Mucosa of rectum (tissue), 2 donors: ENCODE measurements around the gene GRK5.

Experiments
- H3K27ac ChIP-seq, 2 donors: one replicate each; pipeline ENCODE4 v1.7.0; 2013; ENCODE audit warnings: inconsistent platforms in 2 of 2, low read depth in 2 of 2, low read length in 2 of 2
- H3K27me3 ChIP-seq, 2 donors: one replicate each; pipeline ENCODE4 v1.7.0; 2013; ENCODE audit warnings: low read length in 2 of 2; ENCODE audit not compliant: control insufficient read depth in 2 of 2, insufficient read depth in 2 of 2
- H3K36me3 ChIP-seq, 2 donors: one replicate each; pipeline ENCODE4 v1.7.0; 2013; ENCODE audit warnings: low read length in 2 of 2; ENCODE audit not compliant: control insufficient read depth in 2 of 2, insufficient read depth in 2 of 2
- H3K4me1 ChIP-seq, 2 donors: one replicate each; pipeline ENCODE4 v1.7.0; 2013; ENCODE audit warnings: low read length in 2 of 2, mild to moderate bottlenecking in 1 of 2; ENCODE audit not compliant: control insufficient read depth in 2 of 2, insufficient read depth in 2 of 2
- H3K4me3 ChIP-seq, 2 donors: one replicate each; pipeline ENCODE4 v1.7.0; 2013; ENCODE audit warnings: low read length in 2 of 2
- H3K9ac ChIP-seq, 2 donors: one replicate each; pipeline ENCODE4 v1.7.0; 2013; ENCODE audit warnings: low read length in 2 of 2, low read depth in 1 of 2, mild to moderate bottlenecking in 1 of 2
- H3K9me3 ChIP-seq, 2 donors: one replicate each; pipeline ENCODE4 v1.7.0; 2013; ENCODE audit warnings: low read length in 2 of 2; ENCODE audit not compliant: control insufficient read depth in 2 of 2
- donor health status: healthy.
- donor health status: Normal muscosa, but diverticular disease.

GRK5 gene

DNA sequence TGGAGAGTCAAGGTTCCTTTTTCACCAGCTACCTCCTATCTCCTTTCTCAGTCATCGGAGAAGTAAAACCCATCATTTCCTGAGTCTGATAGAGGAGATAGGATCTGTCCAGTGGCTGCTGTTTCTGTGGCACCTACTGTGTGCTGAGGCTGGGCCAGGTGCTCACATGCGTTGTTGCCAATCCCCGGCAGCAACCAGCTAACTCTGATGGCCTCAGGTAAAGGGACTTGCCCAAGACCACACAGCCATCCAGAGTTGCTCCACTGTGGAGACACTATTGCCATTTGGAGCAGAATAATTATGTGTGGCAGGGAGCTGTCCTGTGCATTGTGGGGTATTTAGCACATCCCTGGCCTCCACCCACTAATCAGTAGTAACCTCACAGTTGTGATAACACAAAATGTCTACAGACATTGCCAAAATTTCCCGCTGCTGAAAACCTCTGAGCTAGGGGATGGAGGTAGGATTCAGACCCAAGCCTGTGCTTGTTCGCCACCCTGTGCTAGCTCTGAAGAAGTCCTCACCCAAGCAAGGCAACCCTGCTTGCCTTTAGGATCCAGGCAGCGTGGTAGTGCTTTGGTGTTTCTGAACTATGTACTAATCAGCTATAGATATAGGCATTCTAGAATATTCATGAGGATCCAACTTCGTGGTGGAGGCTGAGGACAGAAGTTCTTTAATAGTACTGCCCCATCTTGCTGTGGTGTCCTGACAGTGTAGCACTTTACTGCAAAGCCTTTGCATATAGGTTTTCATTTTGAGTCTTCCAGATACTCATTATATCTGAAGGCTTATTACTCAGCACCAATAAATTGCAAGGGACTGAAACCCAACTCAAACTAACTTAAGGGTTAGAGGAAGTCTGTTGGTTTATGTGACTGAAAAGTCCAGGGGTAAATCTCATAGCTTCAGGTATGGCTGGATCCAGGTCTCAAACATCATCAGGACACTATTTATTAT lies 164.6 kb downstream of the GRK5 start:
- H3K9ac ChIP-seq, result no peak overlapping the region
- no peak overlapping the region for H3K4me3 ChIP-seq
- peak overlapping the region; percentile 18 to 65 for H3K27ac ChIP-seq
- no peaks in the 10 kb centered on the region for H3K9me3 ChIP-seq
- no peaks in the 10 kb centered on the region for H3K27me3 ChIP-seq
- H3K36me3 ChIP-seq, result no peaks in the 10 kb centered on the region
- peaks cover 12 to 18% of the 10 kb centered on the region in 2 donors for H3K4me1 ChIP-seq

DNA sequence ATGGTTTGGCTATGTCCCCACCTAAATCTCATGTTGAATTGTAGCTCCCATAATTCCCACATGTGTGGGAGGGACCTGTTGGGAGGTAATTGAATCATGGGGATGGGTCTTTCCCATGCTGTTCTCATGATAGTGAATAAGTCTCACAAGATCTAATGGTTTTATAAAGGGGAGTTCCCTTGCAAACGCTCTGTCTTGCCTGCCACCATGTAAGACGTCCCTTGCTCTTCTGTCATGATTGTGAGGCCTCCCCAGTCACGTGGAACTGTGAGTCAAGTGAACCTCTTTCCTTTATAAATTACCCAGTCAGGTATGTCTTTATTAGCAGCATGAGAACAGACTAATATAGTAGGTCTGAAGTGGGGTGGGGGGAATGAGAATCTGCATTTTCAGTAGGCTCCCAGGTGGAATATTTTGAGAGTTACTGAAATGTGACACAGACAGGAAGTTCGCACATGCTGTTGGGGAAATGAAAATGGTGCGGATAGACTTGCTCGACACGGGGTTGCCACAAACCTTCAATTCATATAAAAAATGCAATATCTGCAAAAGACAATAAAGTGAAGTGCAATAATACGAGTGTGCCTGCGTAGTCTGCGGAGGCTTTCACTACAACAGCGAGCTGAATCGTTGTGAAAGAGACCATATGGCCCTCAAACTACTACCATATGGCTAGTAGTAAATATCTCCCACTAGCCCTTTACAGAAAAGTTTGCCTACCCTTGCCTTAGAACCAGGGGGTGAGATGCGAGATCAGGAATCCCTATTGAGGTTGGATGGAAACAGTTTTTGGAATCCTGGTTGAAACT lies 166.1 kb downstream of the GRK5 start:
- no peak overlapping the region for H3K27ac ChIP-seq
- H3K9ac ChIP-seq, result no peak overlapping the region
- peaks cover 10 to 19% of the 10 kb centered on the region in 2 donors for H3K4me1 ChIP-seq
- no peaks in the 10 kb centered on the region for H3K36me3 ChIP-seq
- no peaks in the 10 kb centered on the region for H3K9me3 ChIP-seq
- H3K4me3 ChIP-seq, result no peak overlapping the region
- no peaks in the 10 kb centered on the region for H3K27me3 ChIP-seq

DNA sequence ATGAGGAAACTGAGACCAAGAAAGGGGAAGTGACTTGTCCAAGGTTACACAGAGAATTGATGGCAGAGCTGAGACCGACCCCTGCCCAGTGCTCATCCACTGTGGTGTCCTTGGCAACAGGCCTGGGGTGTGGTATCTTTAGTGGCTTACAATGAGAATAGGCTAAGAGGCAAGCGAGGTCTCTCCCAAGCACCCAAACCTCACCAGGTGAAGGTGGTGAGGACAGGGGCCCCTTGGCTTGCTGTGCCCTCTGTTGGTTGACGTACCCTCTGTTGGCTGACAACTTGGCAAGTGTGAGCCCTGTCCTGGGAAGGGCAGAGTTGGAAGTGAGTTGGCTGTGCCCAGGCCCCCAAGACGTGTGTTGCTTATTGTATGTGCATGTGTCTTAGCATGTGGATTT lies 166.9 kb downstream of the GRK5 start:
- Histone ChIP-seq H3K4me3 (no peak overlapping the region), H3K9ac (no peak overlapping the region), H3K9me3 (no peaks in the 10 kb centered on the region), H3K4me1 (peaks cover 8 to 14% of the 10 kb centered on the region in 2 donors), H3K27ac (no peak overlapping the region), H3K27me3 (no peaks in the 10 kb centered on the region), H3K36me3 (no peaks in the 10 kb centered on the region)

DNA sequence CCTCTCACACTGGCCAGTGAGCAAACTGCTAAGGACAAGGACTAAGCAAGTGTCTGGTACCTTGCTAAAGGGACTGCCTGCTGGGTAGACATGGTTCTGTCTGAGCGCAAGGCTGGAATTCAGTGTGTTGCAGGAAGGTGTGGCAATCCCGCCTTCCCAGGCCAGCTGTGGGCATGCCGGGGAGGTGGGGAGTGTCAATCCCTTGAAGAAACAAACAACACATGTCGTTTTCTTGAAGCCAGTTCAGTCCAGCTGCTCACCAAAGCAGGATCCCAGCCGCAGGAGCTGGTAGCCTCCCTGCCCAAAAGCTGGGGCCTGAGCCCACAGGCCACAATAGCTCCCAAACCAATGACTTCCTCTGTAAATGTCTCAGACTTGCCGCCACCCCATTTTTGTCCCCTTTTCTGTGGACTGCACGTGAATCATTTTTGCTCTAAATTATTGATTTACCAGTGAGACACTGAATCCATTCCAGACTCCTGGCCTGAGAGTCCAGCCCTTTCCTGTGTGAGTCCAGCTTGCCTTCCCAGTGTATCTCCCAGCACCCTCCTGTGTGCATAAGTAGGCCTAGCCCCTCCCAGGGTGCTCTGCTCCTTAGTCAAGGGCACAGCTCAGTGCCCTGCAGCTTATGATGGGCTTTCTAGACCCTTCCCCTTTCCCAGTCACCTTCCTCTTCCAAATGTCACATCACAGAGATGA lies 168.4 kb downstream of the GRK5 start:
- Histone ChIP-seq H3K4me1 (peaks cover 6 to 7% of the 10 kb centered on the region in 2 donors), H3K9ac (no peak overlapping the region), H3K4me3 (no peak overlapping the region), H3K27ac (peak overlapping the region in 1 of 2 donors; percentile 3), H3K27me3 (no peaks in the 10 kb centered on the region), H3K36me3 (no peaks in the 10 kb centered on the region), H3K9me3 (no peaks in the 10 kb centered on the region)

DNA sequence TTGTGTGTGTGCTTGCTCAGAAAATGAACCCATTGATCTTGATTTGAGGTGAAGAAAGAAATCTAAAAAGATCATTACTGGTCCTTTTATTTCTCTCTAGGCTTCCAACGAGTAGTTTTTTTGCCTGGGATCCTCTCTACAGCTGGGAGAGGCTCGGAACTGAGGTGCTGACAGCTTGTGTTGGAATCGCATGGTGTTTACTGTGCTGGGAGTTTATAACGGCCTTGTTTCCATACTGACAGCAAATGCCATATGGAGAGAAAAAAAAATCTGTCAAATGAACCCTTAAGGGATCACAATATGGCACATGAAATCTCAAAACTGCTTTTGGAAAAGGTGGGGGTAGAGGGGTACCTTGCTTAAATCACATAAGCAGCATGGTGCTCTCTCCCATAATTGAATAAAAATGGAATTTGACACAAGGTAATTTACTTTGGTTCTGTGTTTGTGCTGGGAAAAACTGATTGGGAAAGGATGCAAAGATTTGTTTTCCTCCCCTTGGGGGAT lies 170.1 kb downstream of the GRK5 start:
- H3K27ac ChIP-seq, result no peak overlapping the region
- H3K36me3 ChIP-seq, result no peaks in the 10 kb centered on the region
- no peak overlapping the region for H3K9ac ChIP-seq
- no peaks in the 10 kb centered on the region for H3K9me3 ChIP-seq
- H3K4me1 ChIP-seq, result peaks cover 3 to 5% of the 10 kb centered on the region in 2 donors
- H3K4me3 ChIP-seq, result no peak overlapping the region
- no peaks in the 10 kb centered on the region for H3K27me3 ChIP-seq

DNA sequence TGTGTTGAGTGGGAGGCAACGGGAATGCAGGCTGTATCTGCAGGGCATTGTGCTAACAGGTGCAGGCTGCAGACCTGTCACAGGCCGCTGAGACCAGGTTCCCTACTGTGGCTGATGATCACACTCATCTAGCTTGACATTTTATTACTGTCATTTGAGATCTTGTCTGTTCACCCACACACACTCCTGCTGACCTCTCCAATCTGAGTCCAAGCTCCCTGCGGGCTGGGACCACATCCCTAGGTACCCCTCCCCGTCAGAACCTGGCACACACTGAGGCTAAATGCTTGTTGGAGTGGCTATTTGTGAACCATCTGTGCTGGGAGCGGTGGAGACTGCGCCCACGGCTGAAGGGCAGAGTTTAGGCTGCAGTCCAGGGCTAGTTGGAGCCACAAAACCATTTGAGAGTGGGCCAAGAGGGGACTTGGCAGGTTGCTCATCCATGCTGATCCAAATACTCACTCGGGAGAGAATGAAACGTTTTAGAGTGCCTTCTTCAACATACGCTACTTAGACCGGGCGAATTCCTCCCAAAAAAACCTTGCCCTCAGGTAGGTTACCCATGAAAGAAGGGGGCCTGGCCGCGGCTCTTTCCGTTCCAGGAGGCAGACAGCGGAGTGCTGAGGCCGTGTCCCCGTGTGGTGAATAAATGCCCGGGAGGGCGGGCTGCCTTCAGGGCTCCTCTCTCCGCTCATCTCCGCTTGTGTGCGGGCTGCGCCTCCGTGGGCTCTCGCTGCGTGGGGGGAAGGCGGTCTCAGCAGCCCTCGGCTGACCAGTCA lies 170.8 kb downstream of the GRK5 start:
- H3K27ac ChIP-seq, result no peak overlapping the region
- no peaks in the 10 kb centered on the region for H3K9me3 ChIP-seq
- no peak overlapping the region for H3K9ac ChIP-seq
- no peaks in the 10 kb centered on the region for H3K36me3 ChIP-seq
- H3K4me3 ChIP-seq, result no peak overlapping the region
- peaks cover 3 to 5% of the 10 kb centered on the region in 2 donors for H3K4me1 ChIP-seq
- no peaks in the 10 kb centered on the region for H3K27me3 ChIP-seq

DNA sequence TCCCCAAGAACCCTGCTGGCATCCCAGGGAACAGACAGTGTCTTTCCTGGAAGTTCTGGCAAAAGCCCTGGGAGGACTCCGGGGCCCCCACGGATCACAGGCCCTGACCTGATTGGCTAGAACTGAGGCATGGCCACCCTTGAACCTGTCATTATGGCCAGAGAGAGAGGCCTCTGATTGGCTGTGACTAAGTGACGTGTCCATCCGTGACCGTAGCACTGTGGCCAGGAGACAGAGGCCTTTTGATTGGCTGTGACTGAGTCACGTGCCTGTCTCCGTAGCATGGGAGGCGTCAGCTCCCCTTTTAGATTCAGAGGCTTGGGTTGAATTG lies 171.3 kb downstream of the GRK5 start:
- Histone ChIP-seq H3K36me3 (no peaks in the 10 kb centered on the region), H3K27me3 (no peaks in the 10 kb centered on the region), H3K9ac (no peak overlapping the region), H3K4me1 (peaks cover 3 to 5% of the 10 kb centered on the region in 2 donors), H3K4me3 (no peak overlapping the region), H3K27ac (no peak overlapping the region), H3K9me3 (no peaks in the 10 kb centered on the region)

DNA sequence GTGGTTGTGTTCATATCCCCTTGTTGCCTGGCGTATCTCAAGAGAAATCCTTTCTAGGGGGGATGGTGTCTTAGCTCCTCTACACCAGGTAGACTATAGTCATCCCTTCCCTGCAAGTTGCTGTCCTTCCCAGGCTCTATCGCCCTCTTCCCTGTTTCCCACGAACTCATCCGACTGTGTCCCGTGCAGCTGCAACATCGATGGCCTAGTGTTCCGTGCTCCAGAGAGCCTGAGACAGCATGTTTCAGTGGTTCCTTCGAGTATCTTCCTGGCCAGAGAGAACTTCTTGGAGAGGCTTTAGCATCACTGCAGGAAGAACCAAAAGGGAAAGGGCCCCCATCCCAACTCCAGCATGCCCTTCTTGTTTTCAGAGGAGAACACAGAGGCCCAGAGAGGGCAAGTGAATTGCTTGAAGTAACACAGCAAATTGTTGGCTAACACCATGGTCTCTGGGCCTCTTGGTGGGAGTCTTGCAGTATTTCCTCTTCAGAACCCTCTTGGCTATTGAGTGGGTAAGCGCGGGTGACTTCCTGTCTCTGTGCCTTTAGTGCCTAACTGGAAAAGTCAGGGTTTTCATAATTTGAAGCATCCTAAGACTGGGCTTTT lies 172.2 kb downstream of the GRK5 start:
- no peaks in the 10 kb centered on the region for H3K9me3 ChIP-seq
- H3K4me3 ChIP-seq, result no peak overlapping the region
- H3K27ac ChIP-seq, result no peak overlapping the region
- H3K4me1 ChIP-seq, result peaks cover under 1 to 5% of the 10 kb centered on the region in 2 donors
- no peak overlapping the region for H3K9ac ChIP-seq
- no peaks in the 10 kb centered on the region for H3K27me3 ChIP-seq
- H3K36me3 ChIP-seq, result no peaks in the 10 kb centered on the region

DNA sequence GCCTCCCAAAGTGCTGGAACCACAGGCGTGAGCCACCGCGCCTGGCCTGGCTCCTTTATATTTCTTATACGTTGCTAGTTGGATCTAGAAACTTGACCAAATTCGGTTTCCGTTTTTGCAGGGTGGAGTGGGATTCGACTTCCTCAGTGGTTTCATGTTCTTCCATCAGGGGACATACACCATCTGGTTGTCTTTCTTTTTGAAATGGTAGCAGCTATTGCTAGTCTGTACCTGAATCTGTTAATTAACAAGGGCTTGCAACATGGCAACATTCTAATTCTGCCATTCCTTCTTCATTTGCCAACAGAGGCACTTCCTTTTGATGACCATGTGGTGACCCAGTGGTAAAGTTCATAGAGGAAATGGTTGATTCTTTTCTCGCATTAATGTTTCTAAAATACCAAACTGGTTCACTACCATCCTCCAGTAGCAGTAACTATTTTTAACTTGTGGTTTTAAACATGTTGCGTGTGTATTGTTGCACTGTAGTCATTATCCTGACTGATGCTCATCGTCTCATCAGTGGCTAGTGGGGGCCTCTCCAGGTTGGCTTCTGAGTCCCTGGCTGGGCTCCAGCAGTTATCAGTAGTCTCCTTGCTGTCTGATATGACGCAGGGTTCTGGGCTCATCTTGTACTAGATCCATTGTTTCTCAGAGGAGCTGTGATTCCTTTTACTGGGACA lies 175.9 kb downstream of the GRK5 start:
- Histone ChIP-seq H3K27ac (no peak overlapping the region), H3K27me3 (no peaks in the 10 kb centered on the region), H3K9me3 (no peaks in the 10 kb centered on the region), H3K4me1 (no peaks in the 10 kb centered on the region), H3K36me3 (no peaks in the 10 kb centered on the region), H3K9ac (no peak overlapping the region), H3K4me3 (no peak overlapping the region)
